Activated CD4-positive, alpha-beta T cell treated with anti-CD3 and anti-CD28 coated beads, Interleukin-2, amount 50 U/mL, for 16 hours (primary cell): ENCODE measurements around the gene ETF1.

ENCODE experiments used
- DNase-seq: peaks from one replicate; pipeline ENCODE4 v3.0.0-alpha.2; 2020

The ETF1 gene

GRCh38 chr5:138460032-138460693 lies 82.9 kb downstream of the ETF1 start:
- no peak for DNase-seq

GRCh38 chr5:138459311-138459933 lies 83.6 kb downstream of the ETF1 start:
- peak; percentile 84 for DNase-seq

- no peak for DNase-seq
Observed at GRCh38 chr5:138458856-138459255, 84.2 kb downstream of the ETF1 start.

DNA sequence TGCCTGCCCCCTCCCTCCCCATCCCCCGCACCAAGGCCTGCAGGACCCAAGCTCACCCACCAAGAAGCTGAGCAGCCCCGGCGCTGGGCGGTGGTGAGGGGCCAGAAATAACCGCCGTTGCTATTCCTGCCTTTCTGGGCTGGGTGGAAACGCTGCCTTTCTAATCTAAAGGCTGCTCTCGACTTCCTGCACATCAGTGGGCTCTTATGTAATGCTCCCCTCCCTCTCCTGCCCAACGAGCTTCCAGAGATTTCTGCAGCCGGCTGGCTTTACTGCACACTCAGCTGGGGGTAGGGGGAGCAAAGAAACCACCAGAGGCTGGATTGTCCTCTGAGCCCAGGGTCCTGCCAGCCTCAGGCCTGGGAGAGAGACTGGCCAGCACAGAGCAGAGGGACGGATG lies 84.7 kb downstream of the ETF1 start:
- DNase-seq = no peak

GRCh38 chr5:138457531-138458275 lies 85.3 kb downstream of the ETF1 start:
- DNase-seq = no peak
